PC-3 (cell line): ENCODE data around the gene CCDC185. TPM values are rescaled to one million over a fixed set of nuclear protein-coding genes. Genes with fewer than 3 reads are reported as not detected.

Experiments
- ATAC-seq: fragments of 200-7000 bp; cut with Tn5 transposase; 2 replicates; pipeline ENCODE4 v1.9.1; 2020; ENCODE audit warnings: mild to moderate bottlenecking, moderate library complexity
- BruUV-seq: library from RNA; stranded (reverse); fragments of 400-500 nt; replicated peaks from 2 replicates; lab custom pipeline; 2021; lab: Mats Ljungman, UMichigan
- CTCF ChIA-PET: fragments of 300-600 bp; sonication (Branson Sonifier 250); formaldehyde crosslinking; loops from one replicate; lab custom pipeline; 2022; ENCODE audit warnings: antibody characterized with exemption; lab: Charles Lee
- POLR2A ChIA-PET: fragments of 300-600 bp; sonication (Branson Sonifier 250); formaldehyde crosslinking; loops from one replicate; lab custom pipeline; 2022; ENCODE audit warnings: antibody characterized with exemption; ENCODE audit not compliant: unreplicated experiment; lab: Charles Lee
- DNase-seq: peaks from one replicate; pipeline ENCODE4 v3.0.0-alpha.2; 2015
- H2AFZ ChIP-seq: fragments of 300-600 bp; sonication (generic); 2 replicates; pipeline ENCODE4 v1.6.0; 2016; ENCODE audit warnings: antibody characterized with exemption, low read length
- H3F3A ChIP-seq: fragments of 300-600 bp; sonication (generic); one replicate; pipeline ENCODE4 v1.6.0; 2017; ENCODE audit warnings: antibody characterized with exemption, low read length, control low read depth, mild to moderate bottlenecking; ENCODE audit not compliant: unreplicated experiment
- H3K27ac ChIP-seq: fragments of 300-600 bp; sonication (generic); 2 replicates; pipeline ENCODE4 v1.5.1; 2016; ENCODE audit warnings: mild to moderate bottlenecking, low read length
- H3K27me3 ChIP-seq: fragments of 300-600 bp; sonication (generic); 2 replicates; pipeline ENCODE4 v1.6.1; 2016; ENCODE audit warnings: low read length, mixed read lengths
- H3K36me3 ChIP-seq: fragments of 300-600 bp; sonication (generic); 2 replicates; pipeline ENCODE4 v1.6.1; 2016; ENCODE audit warnings: low read depth, mixed run types, low read length, mixed read lengths
- H3K4me1 ChIP-seq: fragments of 300-600 bp; sonication (generic); 2 replicates; pipeline ENCODE4 v1.5.1; 2016; ENCODE audit warnings: low read length; ENCODE audit not compliant: insufficient read depth
- H3K4me2 ChIP-seq: fragments of 300-600 bp; sonication (generic); 2 replicates; pipeline ENCODE4 v1.6.0; 2016; ENCODE audit warnings: low read length
- H3K4me3 ChIP-seq: fragments of 300-600 bp; sonication (generic); 2 replicates; pipeline ENCODE4 v1.5.1; 2016; ENCODE audit warnings: mild to moderate bottlenecking, low read length, mixed read lengths
- H3K79me2 ChIP-seq: fragments of 300-600 bp; sonication (generic); 2 replicates; pipeline ENCODE4 v1.6.1; 2017; ENCODE audit warnings: low read length, mixed read lengths
- H3K9ac ChIP-seq: fragments of 300-600 bp; sonication (generic); 2 replicates; pipeline ENCODE4 v1.6.0; 2016; ENCODE audit warnings: mild to moderate bottlenecking, low read length
- H3K9me2 ChIP-seq: fragments of 300-600 bp; sonication (generic); replicated peaks from 2 replicates; pipeline ENCODE4 v1.6.1; 2016; ENCODE audit warnings: mixed run types, low read length, mixed read lengths
- H3K9me3 ChIP-seq: fragments of 300-600 bp; sonication (generic); 2 replicates; pipeline ENCODE4 v1.6.1; 2016; ENCODE audit warnings: low read length, mixed read lengths
- H4K20me1 ChIP-seq: fragments of 300-600 bp; sonication (generic); 2 replicates; pipeline ENCODE4 v1.6.1; 2016; ENCODE audit warnings: low read length, mixed read lengths
- CTCF ChIP-seq: fragments of 300-600 bp; sonication (generic); conservative IDR thresholded peaks from 2 replicates; pipeline ENCODE4 v1.5.1; 2017; ENCODE audit warnings: antibody characterized with exemption, low read depth, mild to moderate bottlenecking, low read length
- EZH2 ChIP-seq: fragments of 300-600 bp; sonication (generic); IDR thresholded peaks from one replicate; pipeline ENCODE4 v1.6.1; 2017; ENCODE audit warnings: antibody characterized with exemption, mild to moderate bottlenecking, low read length; ENCODE audit not compliant: unreplicated experiment
- EZH2phosphoT487 ChIP-seq: fragments of 300-600 bp; sonication (generic); IDR thresholded peaks from 2 replicates; pipeline ENCODE4 v1.6.1; 2018; ENCODE audit warnings: mild to moderate bottlenecking, antibody characterized with exemption, low read length, borderline replicate concordance
- intact Hi-C: fragments of 100-400 bp; cut with micrococcal nuclease; formaldehyde crosslinking; loops from 2 replicates; pipeline ENCODE4 v1.9.0; 2023
- total RNA-seq: library from RNA; depleted of rRNA; stranded (reverse); fragments of >200 nt; gene quantifications from 2 replicates; pipeline ENCODE4 v1.2.3, GENCODE V29; 2014

CCDC185 gene
- total RNA-seq, 1 experiment from 2014 or later: not detected

GRCh38 chr1:223417444-223417843, 24.2 kb downstream of the CCDC185 start:
- H3K27ac ChIP-seq: no peak overlapping the region
- no peak overlapping the region for H2AFZ ChIP-seq
- CTCF ChIA-PET: no interaction called here
- POLR2A ChIA-PET: no interaction called here
- H3K4me3 ChIP-seq: no peak overlapping the region
- H3K9ac ChIP-seq: no peak overlapping the region
- no peaks in the 10 kb centered on the region for H3F3A ChIP-seq
- no peaks in the 10 kb centered on the region for H3K9me2 ChIP-seq
- H3K4me1 ChIP-seq: no peaks in the 10 kb centered on the region
- no peak overlapping the region for H3K4me2 ChIP-seq
- H3K9me3 ChIP-seq: no peaks in the 10 kb centered on the region
- intact Hi-C loops: no loop called here
- no peaks in the 10 kb centered on the region for H3K36me3 ChIP-seq
- TF ChIP-seq CTCF (no peak), EZH2 (no peak), EZH2phosphoT487 (no peak)
- no peak for DNase-seq
- H3K27me3 ChIP-seq: peaks cover 72% of the 10 kb centered on the region
- no peak for ATAC-seq
- no TSS peak for BruUV-seq
- H4K20me1 ChIP-seq: no peaks in the 10 kb centered on the region
- no peaks in the 10 kb centered on the region for H3K79me2 ChIP-seq

GRCh38 chr1:223417903-223418663, 24.9 kb downstream of the CCDC185 start:
- H3K9ac ChIP-seq: no peak overlapping the region
- no peaks in the 10 kb centered on the region for H3K4me1 ChIP-seq
- ATAC-seq (no peak), DNase-seq (no peak)
- H3K27me3 ChIP-seq: peaks cover 65% of the 10 kb centered on the region
- BruUV-seq: no TSS peak
- ChIA-PET POLR2A (no interaction called here), CTCF (no interaction called here)
- intact Hi-C loops: no loop called here
- H2AFZ ChIP-seq: no peak overlapping the region
- H3K9me2 ChIP-seq: no peaks in the 10 kb centered on the region
- H3K79me2 ChIP-seq: no peaks in the 10 kb centered on the region
- no peak overlapping the region for H3K27ac ChIP-seq
- H3K4me2 ChIP-seq: no peak overlapping the region
- H3K9me3 ChIP-seq: no peaks in the 10 kb centered on the region
- no peak overlapping the region for H3K4me3 ChIP-seq
- no peaks in the 10 kb centered on the region for H3K36me3 ChIP-seq
- no peaks in the 10 kb centered on the region for H3F3A ChIP-seq
- no peak for TF ChIP-seq CTCF
- TF ChIP-seq EZH2: no peak
- TF ChIP-seq EZH2phosphoT487: no peak
- no peaks in the 10 kb centered on the region for H4K20me1 ChIP-seq

GRCh38 chr1:223419115-223419514, 25.9 kb downstream of the CCDC185 start:
- DNase-seq (no peak), ATAC-seq (no peak)
- no peaks in the 10 kb centered on the region for H3K79me2 ChIP-seq
- H3K36me3 ChIP-seq: no peaks in the 10 kb centered on the region
- H3F3A ChIP-seq: no peaks in the 10 kb centered on the region
- no peaks in the 10 kb centered on the region for H3K4me1 ChIP-seq
- no peak overlapping the region for H3K4me3 ChIP-seq
- no peak overlapping the region for H2AFZ ChIP-seq
- no peaks in the 10 kb centered on the region for H3K9me2 ChIP-seq
- no peak overlapping the region for H3K4me2 ChIP-seq
- no peak overlapping the region for H3K27ac ChIP-seq
- H4K20me1 ChIP-seq: no peaks in the 10 kb centered on the region
- intact Hi-C loops: no loop called here
- ChIA-PET CTCF (no interaction called here), POLR2A (no interaction called here)
- no peak overlapping the region for H3K9ac ChIP-seq
- no peaks in the 10 kb centered on the region for H3K9me3 ChIP-seq
- TF ChIP-seq EZH2 (no peak), CTCF (no peak), EZH2phosphoT487 (no peak)
- H3K27me3 ChIP-seq: peaks cover 55% of the 10 kb centered on the region
- BruUV-seq: no TSS peak
